ENCODE results near the gene RAB10. TPM values are rescaled to one million over a fixed set of nuclear protein-coding genes. Genes with fewer than 3 reads are reported as not detected.

Gene RAB10
- total RNA-seq, 2 donors from 2014 or later = 118 to 139 TPM

DNA sequence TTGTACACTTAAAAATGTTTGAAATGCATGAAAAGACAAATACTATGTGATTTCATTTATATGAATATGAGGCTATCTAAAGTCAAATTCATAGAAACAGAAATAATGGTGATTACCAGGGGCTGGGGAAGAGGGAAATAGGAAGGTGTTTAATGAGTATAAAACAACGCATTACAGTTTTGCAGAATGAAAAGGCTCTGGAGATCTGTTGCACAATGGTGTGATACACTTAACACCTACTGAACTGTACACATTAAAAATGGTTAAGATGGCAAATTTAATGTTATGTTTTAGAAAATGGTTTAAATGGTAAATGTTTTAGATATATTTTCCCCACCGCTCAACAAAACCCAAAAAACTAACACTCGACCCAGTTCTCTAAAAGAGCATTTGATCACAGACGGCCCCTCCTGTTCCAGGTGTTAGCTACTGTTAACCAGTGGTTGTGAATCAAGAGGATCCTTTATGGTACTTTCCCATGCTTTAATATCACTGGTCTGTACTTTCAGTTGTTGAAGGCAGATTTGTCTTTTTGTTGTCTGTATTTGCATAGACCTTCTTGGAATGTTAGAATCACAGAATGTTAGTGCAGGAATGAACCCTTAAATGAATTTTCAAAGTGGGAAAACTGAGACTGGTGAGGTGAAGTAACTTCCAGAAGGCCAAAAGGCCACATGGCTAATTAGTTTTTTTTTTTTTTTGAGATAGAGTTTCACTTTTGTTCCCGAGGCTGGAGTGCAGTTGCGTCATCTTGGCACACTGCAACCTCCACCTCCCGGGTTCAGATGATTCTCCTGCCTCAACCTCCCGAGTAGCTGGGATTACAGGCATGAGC lies 10.2 kb downstream of the RAB10 start:
- H3K27me3 ChIP-seq (replicated peaks; ENCODE audit: insufficient read depth) = no peaks in the 10 kb centered on the region
- H3K27ac ChIP-seq = no peak overlapping the region
- WGBS = 48% methylated on average over 8 of the region's 8 CpGs
- H3K9me3 ChIP-seq = no peaks in the 10 kb centered on the region
- no peak overlapping the region for H3K4me3 ChIP-seq
- no peaks in the 10 kb centered on the region for H3K4me1 ChIP-seq (replicated peaks)
- intact Hi-C loops (cut with DNase I) = no loop called here
- DNase-seq (ENCODE audit: low spot score) = no peak
- no peaks in the 10 kb centered on the region for H3K36me3 ChIP-seq
- peak; percentile 13 for TF ChIP-seq POLR2AphosphoS5 (IDR thresholded peaks at IDR 0.05)
- TF ChIP-seq, protein P1, sequence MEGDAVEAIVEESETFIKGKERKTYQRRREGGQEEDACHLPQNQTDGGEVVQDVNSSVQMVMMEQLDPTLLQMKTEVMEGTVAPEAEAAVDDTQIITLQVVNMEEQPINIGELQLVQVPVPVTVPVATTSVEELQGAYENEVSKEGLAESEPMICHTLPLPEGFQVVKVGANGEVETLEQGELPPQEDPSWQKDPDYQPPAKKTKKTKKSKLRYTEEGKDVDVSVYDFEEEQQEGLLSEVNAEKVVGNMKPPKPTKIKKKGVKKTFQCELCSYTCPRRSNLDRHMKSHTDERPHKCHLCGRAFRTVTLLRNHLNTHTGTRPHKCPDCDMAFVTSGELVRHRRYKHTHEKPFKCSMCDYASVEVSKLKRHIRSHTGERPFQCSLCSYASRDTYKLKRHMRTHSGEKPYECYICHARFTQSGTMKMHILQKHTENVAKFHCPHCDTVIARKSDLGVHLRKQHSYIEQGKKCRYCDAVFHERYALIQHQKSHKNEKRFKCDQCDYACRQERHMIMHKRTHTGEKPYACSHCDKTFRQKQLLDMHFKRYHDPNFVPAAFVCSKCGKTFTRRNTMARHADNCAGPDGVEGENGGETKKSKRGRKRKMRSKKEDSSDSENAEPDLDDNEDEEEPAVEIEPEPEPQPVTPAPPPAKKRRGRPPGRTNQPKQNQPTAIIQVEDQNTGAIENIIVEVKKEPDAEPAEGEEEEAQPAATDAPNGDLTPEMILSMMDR (IDR thresholded peaks at IDR 0.05) = no peak
- TF ChIP-seq POLR2A (IDR thresholded peaks at IDR 0.05) = no peak

DNA sequence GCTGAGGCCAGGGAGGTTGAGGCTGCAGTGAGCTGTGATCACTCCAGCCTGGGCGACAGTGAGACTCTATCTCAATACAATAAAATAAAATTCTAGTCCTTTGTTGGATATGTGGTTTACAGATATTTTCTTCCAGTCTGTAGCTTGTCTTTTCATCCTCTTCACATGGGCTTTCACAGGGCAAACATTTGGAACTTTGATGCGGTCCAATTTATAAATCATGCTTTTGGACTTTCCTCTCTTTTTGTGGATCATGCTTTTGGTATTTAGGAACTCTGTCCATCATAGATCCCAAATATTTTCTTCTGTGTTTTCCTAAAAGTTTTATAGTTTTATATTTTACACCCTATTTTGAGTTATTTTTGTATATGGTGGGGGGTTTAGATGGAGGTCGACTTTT lies 14.9 kb downstream of the RAB10 start:
- no peak overlapping the region for H3K4me3 ChIP-seq
- H3K36me3 ChIP-seq = no peaks in the 10 kb centered on the region
- no peak overlapping the region for H3K27ac ChIP-seq
- intact Hi-C loops (cut with DNase I) = no loop called here
- no peaks in the 10 kb centered on the region for H3K4me1 ChIP-seq (replicated peaks)
- no peaks in the 10 kb centered on the region for H3K27me3 ChIP-seq (replicated peaks; ENCODE audit: insufficient read depth)
- H3K9me3 ChIP-seq = no peaks in the 10 kb centered on the region
- 85% methylated on average over 3 of the region's 3 CpGs for whole genome bisulfite sequencing
- TF ChIP-seq, protein P1 (IDR thresholded peaks at IDR 0.05) = no peak
- TF ChIP-seq POLR2AphosphoS5 (IDR thresholded peaks at IDR 0.05) (no peak), POLR2A (IDR thresholded peaks at IDR 0.05) (no peak)
- DNase-seq (ENCODE audit: low spot score) = no peak

DNA sequence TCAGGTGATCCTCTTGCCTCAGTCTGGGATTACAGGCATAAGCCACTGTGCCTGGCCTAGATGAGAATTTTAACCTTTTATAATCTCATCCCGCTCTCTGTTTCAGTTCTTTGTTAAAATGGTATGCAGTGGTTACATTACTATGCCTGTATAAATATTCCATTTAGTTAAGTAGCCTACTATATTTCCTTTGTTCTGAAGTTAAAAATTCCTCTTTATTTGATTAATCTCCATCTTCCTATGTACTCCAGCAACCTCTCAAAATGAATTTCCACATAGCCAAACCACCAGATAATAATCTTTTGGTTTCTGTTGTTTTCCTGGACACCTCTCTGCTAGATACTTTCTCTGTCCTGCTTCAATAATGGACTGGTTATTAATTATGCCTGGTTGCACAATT lies 15.8 kb downstream of the RAB10 start:
- H3K27me3 ChIP-seq (replicated peaks; ENCODE audit: insufficient read depth) = no peaks in the 10 kb centered on the region
- H3K9me3 ChIP-seq = no peaks in the 10 kb centered on the region
- no peaks in the 10 kb centered on the region for H3K36me3 ChIP-seq
- no peak for TF ChIP-seq POLR2AphosphoS5 (IDR thresholded peaks at IDR 0.05)
- TF ChIP-seq POLR2A (IDR thresholded peaks at IDR 0.05) = no peak
- TF ChIP-seq, protein P1 (IDR thresholded peaks at IDR 0.05) = no peak
- no peaks in the 10 kb centered on the region for H3K4me1 ChIP-seq (replicated peaks)
- no peak for DNase-seq (ENCODE audit: low spot score)
- no peak overlapping the region for H3K27ac ChIP-seq
- intact Hi-C loops (cut with DNase I) = no loop called here
- 96% methylated on average over 1 of the region's 1 CpG for WGBS
- no peak overlapping the region for H3K4me3 ChIP-seq

DNA sequence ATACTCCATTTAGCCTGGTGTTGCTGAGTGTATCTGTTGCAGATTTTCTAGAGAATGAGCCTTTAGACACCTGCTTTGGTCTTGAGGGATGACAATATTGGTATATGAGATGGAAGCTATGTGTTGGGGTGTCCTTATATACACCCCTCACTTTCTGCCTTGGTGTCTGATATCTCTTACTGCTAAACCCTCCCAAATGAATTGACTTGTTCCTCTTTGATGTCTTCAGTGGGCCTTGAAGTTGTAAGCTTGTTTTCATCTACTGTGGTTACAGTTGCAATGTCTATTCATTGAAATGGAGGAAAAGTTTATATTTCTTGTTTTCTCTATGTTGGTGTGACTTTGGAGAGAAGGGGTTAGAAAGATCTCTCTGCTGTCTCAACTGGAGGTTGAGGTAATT lies 18.9 kb downstream of the RAB10 start:
- H3K9me3 ChIP-seq = no peaks in the 10 kb centered on the region
- no peak for DNase-seq (ENCODE audit: low spot score)
- H3K27ac ChIP-seq = no peak overlapping the region
- H3K36me3 ChIP-seq = no peaks in the 10 kb centered on the region
- intact Hi-C loops (cut with DNase I) = no loop called here
- no peak overlapping the region for H3K4me3 ChIP-seq
- no peaks in the 10 kb centered on the region for H3K27me3 ChIP-seq (replicated peaks; ENCODE audit: insufficient read depth)
- no peak for TF ChIP-seq POLR2AphosphoS5 (IDR thresholded peaks at IDR 0.05)
- TF ChIP-seq, protein P1 (IDR thresholded peaks at IDR 0.05) = no peak
- H3K4me1 ChIP-seq (replicated peaks) = no peaks in the 10 kb centered on the region

All from prostate gland (tissue), 2 donors.